ENCODE results near the gene CCDC180.

DNA sequence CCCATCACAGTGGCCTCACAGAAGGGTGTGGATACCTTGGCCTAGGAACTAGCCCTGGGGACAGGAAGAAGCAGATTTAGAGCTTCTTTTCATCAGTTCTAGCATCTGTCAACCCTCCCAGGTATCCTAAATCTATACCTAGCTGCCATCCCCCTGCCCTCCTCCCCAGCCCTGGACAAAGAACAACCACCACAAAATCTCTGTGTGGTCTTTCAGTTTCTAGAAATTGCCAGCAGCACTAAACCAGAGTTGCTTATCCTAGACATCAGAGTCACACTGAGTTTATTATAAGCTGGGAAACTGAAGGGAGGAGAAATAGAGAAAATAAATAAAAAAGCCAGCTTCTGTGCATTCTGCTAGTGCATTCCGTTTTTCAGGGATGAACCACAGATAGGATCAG is 14.6 kb downstream of the CCDC180 start:
- TF ChIP-seq, protein P1, sequence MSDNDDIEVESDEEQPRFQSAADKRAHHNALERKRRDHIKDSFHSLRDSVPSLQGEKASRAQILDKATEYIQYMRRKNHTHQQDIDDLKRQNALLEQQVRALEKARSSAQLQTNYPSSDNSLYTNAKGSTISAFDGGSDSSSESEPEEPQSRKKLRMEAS (IDR thresholded peaks at IDR 0.05; ENCODE audit: low read depth) = no peak
- TF ChIP-seq, protein P2, sequence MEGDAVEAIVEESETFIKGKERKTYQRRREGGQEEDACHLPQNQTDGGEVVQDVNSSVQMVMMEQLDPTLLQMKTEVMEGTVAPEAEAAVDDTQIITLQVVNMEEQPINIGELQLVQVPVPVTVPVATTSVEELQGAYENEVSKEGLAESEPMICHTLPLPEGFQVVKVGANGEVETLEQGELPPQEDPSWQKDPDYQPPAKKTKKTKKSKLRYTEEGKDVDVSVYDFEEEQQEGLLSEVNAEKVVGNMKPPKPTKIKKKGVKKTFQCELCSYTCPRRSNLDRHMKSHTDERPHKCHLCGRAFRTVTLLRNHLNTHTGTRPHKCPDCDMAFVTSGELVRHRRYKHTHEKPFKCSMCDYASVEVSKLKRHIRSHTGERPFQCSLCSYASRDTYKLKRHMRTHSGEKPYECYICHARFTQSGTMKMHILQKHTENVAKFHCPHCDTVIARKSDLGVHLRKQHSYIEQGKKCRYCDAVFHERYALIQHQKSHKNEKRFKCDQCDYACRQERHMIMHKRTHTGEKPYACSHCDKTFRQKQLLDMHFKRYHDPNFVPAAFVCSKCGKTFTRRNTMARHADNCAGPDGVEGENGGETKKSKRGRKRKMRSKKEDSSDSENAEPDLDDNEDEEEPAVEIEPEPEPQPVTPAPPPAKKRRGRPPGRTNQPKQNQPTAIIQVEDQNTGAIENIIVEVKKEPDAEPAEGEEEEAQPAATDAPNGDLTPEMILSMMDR (IDR thresholded peaks at IDR 0.05) = no peak
- TF ChIP-seq EP300 (IDR thresholded peaks at IDR 0.05; ENCODE audit: borderline replicate concordance in 1 of 2, low read depth in 1 of 2, low read length in 1 of 2) (no peak), MXI1 (IDR thresholded peaks at IDR 0.05; ENCODE audit: low read depth, low read length) (no peak), POLR2AphosphoS5 (IDR thresholded peaks at IDR 0.05; ENCODE audit: low read depth, low read length) (no peak), RAD21 (IDR thresholded peaks at IDR 0.05; ENCODE audit: low read length) (no peak)
- TF ChIP-seq, protein P3, sequence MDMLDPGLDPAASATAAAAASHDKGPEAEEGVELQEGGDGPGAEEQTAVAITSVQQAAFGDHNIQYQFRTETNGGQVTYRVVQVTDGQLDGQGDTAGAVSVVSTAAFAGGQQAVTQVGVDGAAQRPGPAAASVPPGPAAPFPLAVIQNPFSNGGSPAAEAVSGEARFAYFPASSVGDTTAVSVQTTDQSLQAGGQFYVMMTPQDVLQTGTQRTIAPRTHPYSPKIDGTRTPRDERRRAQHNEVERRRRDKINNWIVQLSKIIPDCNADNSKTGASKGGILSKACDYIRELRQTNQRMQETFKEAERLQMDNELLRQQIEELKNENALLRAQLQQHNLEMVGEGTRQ (IDR thresholded peaks at IDR 0.05; ENCODE audit: borderline replicate concordance, low read depth, low read length) = no peak
- TF ChIP-seq, protein P4, sequence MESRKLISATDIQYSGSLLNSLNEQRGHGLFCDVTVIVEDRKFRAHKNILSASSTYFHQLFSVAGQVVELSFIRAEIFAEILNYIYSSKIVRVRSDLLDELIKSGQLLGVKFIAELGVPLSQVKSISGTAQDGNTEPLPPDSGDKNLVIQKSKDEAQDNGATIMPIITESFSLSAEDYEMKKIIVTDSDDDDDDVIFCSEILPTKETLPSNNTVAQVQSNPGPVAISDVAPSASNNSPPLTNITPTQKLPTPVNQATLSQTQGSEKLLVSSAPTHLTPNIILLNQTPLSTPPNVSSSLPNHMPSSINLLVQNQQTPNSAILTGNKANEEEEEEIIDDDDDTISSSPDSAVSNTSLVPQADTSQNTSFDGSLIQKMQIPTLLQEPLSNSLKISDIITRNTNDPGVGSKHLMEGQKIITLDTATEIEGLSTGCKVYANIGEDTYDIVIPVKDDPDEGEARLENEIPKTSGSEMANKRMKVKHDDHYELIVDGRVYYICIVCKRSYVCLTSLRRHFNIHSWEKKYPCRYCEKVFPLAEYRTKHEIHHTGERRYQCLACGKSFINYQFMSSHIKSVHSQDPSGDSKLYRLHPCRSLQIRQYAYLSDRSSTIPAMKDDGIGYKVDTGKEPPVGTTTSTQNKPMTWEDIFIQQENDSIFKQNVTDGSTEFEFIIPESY (IDR thresholded peaks at IDR 0.05; ENCODE audit: borderline replicate concordance, low read depth) = no peak
- TF ChIP-seq, protein P5, sequence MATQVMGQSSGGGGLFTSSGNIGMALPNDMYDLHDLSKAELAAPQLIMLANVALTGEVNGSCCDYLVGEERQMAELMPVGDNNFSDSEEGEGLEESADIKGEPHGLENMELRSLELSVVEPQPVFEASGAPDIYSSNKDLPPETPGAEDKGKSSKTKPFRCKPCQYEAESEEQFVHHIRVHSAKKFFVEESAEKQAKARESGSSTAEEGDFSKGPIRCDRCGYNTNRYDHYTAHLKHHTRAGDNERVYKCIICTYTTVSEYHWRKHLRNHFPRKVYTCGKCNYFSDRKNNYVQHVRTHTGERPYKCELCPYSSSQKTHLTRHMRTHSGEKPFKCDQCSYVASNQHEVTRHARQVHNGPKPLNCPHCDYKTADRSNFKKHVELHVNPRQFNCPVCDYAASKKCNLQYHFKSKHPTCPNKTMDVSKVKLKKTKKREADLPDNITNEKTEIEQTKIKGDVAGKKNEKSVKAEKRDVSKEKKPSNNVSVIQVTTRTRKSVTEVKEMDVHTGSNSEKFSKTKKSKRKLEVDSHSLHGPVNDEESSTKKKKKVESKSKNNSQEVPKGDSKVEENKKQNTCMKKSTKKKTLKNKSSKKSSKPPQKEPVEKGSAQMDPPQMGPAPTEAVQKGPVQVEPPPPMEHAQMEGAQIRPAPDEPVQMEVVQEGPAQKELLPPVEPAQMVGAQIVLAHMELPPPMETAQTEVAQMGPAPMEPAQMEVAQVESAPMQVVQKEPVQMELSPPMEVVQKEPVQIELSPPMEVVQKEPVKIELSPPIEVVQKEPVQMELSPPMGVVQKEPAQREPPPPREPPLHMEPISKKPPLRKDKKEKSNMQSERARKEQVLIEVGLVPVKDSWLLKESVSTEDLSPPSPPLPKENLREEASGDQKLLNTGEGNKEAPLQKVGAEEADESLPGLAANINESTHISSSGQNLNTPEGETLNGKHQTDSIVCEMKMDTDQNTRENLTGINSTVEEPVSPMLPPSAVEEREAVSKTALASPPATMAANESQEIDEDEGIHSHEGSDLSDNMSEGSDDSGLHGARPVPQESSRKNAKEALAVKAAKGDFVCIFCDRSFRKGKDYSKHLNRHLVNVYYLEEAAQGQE (IDR thresholded peaks at IDR 0.05; ENCODE audit: low read depth, low read length) = no peak

Measured in SK-N-SH (cell line).